ENCODE data around the gene ZFR. TPM values are rescaled to one million over a fixed set of nuclear protein-coding genes. Genes with fewer than 3 reads are reported as not detected.

Gene ZFR
- total and polyA plus RNA-seq, 9 of the 15 experiments (the other 6 are each of a cell fraction or from before 2014, with no cell fraction given) = 35.5 to 108 (median 71.1) TPM

- no peak overlapping the region for H3K4me2 ChIP-seq (ENCODE audit: insufficient read depth, low read length)
- ATAC-seq (no peak), DNase-seq (ENCODE audit: extremely low read depth in 1 of 4, low spot score in 3 of 4) (no peak), FAIRE-seq (no peak)
- H3K9me1 ChIP-seq (ENCODE audit: control insufficient read depth, insufficient read depth, low read length) = no peaks in the 10 kb centered on the region
- H2AFZ ChIP-seq (ENCODE audit: low read depth, low read length) = no peak overlapping the region
- CTCF ChIA-PET (ENCODE audit: low intra/inter-chr PET ratio) = no interaction called here
- no peak overlapping the region for H3K4me3 ChIP-seq
- in situ Hi-C loops (cut with MboI) = no loop called here
- POLR2A ChIA-PET = interaction anchor here (0.5 to 2.1 kb wide), 7 partner anchors 8 to 130 kb away, joined by 3 to 9 read pairs (median 3); no protein-coding TSS in a partner anchor
- no peaks in the 10 kb centered on the region for H3K9me3 ChIP-seq (replicated peaks; ENCODE audit: control insufficient read depth, insufficient read depth, low read depth, low read length)
- no TSS peak for BruUV-seq (replicated peaks)
- peaks cover 86% of the 10 kb centered on the region for H3K36me3 ChIP-seq (ENCODE audit: control insufficient read depth, insufficient read depth, low read length)
- 95% methylated on average over 3 of the region's 3 CpGs for WGBS (ENCODE audit: insufficient coverage, low coverage, missing lambda C conversion rate)
- H3K79me2 ChIP-seq (ENCODE audit: control insufficient read depth, insufficient read depth, low read length) = no peaks in the 10 kb centered on the region
- H3K4me1 ChIP-seq (replicated peaks in 1 of 2; ENCODE audit: control insufficient read depth in 2 of 2, insufficient read depth in 2 of 2, low read length in 2 of 2) = no peaks in the 10 kb centered on the region
- no peak overlapping the region for H3K27ac ChIP-seq (ENCODE audit: extremely low read depth, low read depth, low read length)
- no peaks in the 10 kb centered on the region for H3K27me3 ChIP-seq (ENCODE audit: control insufficient read depth in 2 of 2, insufficient read depth in 2 of 2, low read length in 2 of 2)
- no peaks in the 10 kb centered on the region for H4K20me1 ChIP-seq (replicated peaks; ENCODE audit: control insufficient read depth, insufficient read depth, low read length)
- H3K9ac ChIP-seq (ENCODE audit: insufficient read depth in 1 of 2, low read depth in 2 of 2, low read length in 2 of 2) = no peak overlapping the region
- intact Hi-C loops (cut with micrococcal nuclease) = no loop called here
- no peak for TF ChIP-seq SMARCB1 (IDR thresholded peaks at IDR 0.05; ENCODE audit: insufficient read length, low read depth)
- no peak for TF ChIP-seq FOXJ3 (CRISPR knock-in tag; IDR thresholded peaks at IDR 0.05)
- TF ChIP-seq ARID1B (IDR thresholded peaks at IDR 0.05) = no peak
- TF ChIP-seq KLF10 (CRISPR knock-in tag; IDR thresholded peaks at IDR 0.05) = no peak
- TF ChIP-seq BRF1 (IDR thresholded peaks at IDR 0.05; ENCODE audit: borderline replicate concordance, extremely low read depth, insufficient read length) = no peak
- TF ChIP-seq RERE (CRISPR knock-in tag; IDR thresholded peaks at IDR 0.05; ENCODE audit: borderline replicate concordance) = no peak
- no peak for TF ChIP-seq ZFP91 (CRISPR knock-in tag; IDR thresholded peaks at IDR 0.05)
- TF ChIP-seq ZNF644 (tag; IDR thresholded peaks at IDR 0.05; ENCODE audit: low read depth) = no peak
- TF ChIP-seq BCLAF1 (IDR thresholded peaks at IDR 0.05; ENCODE audit: borderline replicate concordance in 1 of 2, control insufficient read depth in 1 of 2, low read depth in 2 of 2, low read length in 1 of 2) = no peak
- no peak for TF ChIP-seq MYBL2 (IDR thresholded peaks at IDR 0.05; ENCODE audit: low read depth)
- TF ChIP-seq MYBL2 (CRISPR knock-in tag; IDR thresholded peaks at IDR 0.05; ENCODE audit: borderline replicate concordance) = no peak
- no peak for TF ChIP-seq EZH2 (IDR thresholded peaks at IDR 0.05; ENCODE audit: borderline replicate concordance, low read depth, low read length)
- no peak for TF ChIP-seq XRCC4 (IDR thresholded peaks at IDR 0.05; ENCODE audit: extremely low read depth, insufficient read depth, insufficient read length)
These were observed 61.0 kb downstream of the ZFR start for GRCh38 chr5:32383586-32383985.
